ENCODE results near the gene STIM2.

DNA sequence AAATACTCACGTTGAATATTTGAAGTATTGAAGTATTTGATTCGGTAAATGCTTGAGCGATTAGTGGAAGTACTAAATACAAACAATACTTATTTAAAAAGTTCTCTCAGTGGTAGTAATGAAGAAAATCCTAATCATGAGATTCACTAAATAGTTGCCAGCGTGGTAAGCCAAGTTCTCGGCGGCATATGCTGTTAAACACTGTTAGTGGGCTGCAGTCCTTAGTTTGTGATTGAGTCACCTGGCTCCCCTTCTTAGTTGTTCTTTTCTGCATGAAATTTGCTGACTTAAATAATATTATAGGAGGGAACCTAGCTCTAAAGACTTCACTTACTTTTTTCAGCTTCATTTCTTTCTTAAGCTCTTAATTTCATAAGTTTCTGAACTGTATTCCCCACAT is 51.4 kb downstream of the STIM2 start:
- TF ChIP-seq RAD21 (IDR thresholded peaks at IDR 0.05; ENCODE audit: low read depth) (no peak), TAF1 (IDR thresholded peaks at IDR 0.05; ENCODE audit: low read depth) (no peak), EP300 (IDR thresholded peaks at IDR 0.05; ENCODE audit: borderline replicate concordance) (no peak), TCF12 (IDR thresholded peaks at IDR 0.05; ENCODE audit: low read depth) (no peak)
- TF ChIP-seq, protein P1, sequence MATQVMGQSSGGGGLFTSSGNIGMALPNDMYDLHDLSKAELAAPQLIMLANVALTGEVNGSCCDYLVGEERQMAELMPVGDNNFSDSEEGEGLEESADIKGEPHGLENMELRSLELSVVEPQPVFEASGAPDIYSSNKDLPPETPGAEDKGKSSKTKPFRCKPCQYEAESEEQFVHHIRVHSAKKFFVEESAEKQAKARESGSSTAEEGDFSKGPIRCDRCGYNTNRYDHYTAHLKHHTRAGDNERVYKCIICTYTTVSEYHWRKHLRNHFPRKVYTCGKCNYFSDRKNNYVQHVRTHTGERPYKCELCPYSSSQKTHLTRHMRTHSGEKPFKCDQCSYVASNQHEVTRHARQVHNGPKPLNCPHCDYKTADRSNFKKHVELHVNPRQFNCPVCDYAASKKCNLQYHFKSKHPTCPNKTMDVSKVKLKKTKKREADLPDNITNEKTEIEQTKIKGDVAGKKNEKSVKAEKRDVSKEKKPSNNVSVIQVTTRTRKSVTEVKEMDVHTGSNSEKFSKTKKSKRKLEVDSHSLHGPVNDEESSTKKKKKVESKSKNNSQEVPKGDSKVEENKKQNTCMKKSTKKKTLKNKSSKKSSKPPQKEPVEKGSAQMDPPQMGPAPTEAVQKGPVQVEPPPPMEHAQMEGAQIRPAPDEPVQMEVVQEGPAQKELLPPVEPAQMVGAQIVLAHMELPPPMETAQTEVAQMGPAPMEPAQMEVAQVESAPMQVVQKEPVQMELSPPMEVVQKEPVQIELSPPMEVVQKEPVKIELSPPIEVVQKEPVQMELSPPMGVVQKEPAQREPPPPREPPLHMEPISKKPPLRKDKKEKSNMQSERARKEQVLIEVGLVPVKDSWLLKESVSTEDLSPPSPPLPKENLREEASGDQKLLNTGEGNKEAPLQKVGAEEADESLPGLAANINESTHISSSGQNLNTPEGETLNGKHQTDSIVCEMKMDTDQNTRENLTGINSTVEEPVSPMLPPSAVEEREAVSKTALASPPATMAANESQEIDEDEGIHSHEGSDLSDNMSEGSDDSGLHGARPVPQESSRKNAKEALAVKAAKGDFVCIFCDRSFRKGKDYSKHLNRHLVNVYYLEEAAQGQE (IDR thresholded peaks at IDR 0.05; ENCODE audit: low read depth): no peak
- TF ChIP-seq, protein P2, sequence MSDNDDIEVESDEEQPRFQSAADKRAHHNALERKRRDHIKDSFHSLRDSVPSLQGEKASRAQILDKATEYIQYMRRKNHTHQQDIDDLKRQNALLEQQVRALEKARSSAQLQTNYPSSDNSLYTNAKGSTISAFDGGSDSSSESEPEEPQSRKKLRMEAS (IDR thresholded peaks at IDR 0.05): no peak
